T-helper 17 cell (primary cell): Measurements from ENCODE around the gene INPP4B. TPM values are rescaled to one million over a fixed set of nuclear protein-coding genes. Genes with fewer than 3 reads are reported as not detected.
A peak's percentile ranks its signal among the peaks of the same experiment; 100 is the strongest.

Experiments
- ATAC-seq: fragments of 150-1000 bp; cut with Tn5 transposase; 2 replicates; pipeline ENCODE4 v1.10.0; 2021; ENCODE audit warnings: mild to moderate bottlenecking, moderate library complexity
- DNase-seq, 3 donors: peaks; one replicate each; pipeline versions ENCODE4 v3.0.0 to v3.0.0-alpha.2; 2020 to 2021
- H3K9me3 ChIP-seq: one replicate; pipeline ENCODE4 v1.7.0; 2013; ENCODE audit warnings: low read length, mild to moderate bottlenecking; ENCODE audit not compliant: control insufficient read depth, poor library complexity, severe bottlenecking
- H3K27ac Mint-ChIP-seq: one replicate; pipeline ENCODE4 v1.8.0; 2022; ENCODE audit warnings: mild to moderate bottlenecking, moderate library complexity, mixed read lengths
- H3K27me3 Mint-ChIP-seq: one replicate; pipeline ENCODE4 v1.8.0; 2022; ENCODE audit warnings: mixed read lengths
- H3K36me3 Mint-ChIP-seq: one replicate; pipeline ENCODE4 v1.8.0; 2022; ENCODE audit warnings: low read depth, mixed read lengths
- H3K4me1 Mint-ChIP-seq: one replicate; pipeline ENCODE4 v1.8.0; 2022; ENCODE audit warnings: mild to moderate bottlenecking, mixed read lengths
- H3K4me3 Mint-ChIP-seq: one replicate; pipeline ENCODE4 v1.8.0; 2022; ENCODE audit warnings: mild to moderate bottlenecking, moderate library complexity, mixed read lengths
- total RNA-seq, 4 donors: library from RNA in 2 of 4; stranded (reverse) in 2 of 4; gene quantifications; one replicate each; pipeline ENCODE4 v1.2.3 and lab custom pipeline; 2022 to 2026

Gene INPP4B
- total RNA-seq, 2 donors from 2014 or later = 91.8 to 102 TPM

- Mint-ChIP-seq H3K36me3 (peaks cover 14% of the 10 kb centered on the region), H3K4me3 (no peak overlapping the region), H3K27ac (no peak overlapping the region), H3K27me3 (no peaks in the 10 kb centered on the region), H3K4me1 (peaks cover 72% of the 10 kb centered on the region)
- DNase-seq = no peak
- ATAC-seq = no peak
- no peaks in the 10 kb centered on the region for H3K9me3 ChIP-seq
These were observed 529.2 kb downstream of the INPP4B start for GRCh38 chr4:142316913-142317312.

- Mint-ChIP-seq H3K27me3 (no peaks in the 10 kb centered on the region), H3K36me3 (peaks cover 14% of the 10 kb centered on the region), H3K4me3 (no peak overlapping the region), H3K27ac (peak overlapping the region; percentile 41), H3K4me1 (peaks cover 69% of the 10 kb centered on the region)
- DNase-seq (no peak), ATAC-seq (no peak)
- H3K9me3 ChIP-seq = no peaks in the 10 kb centered on the region
These were observed 530.1 kb downstream of the INPP4B start for GRCh38 chr4:142316025-142316424.

GRCh38 chr4:142314686-142315085 lies 531.4 kb downstream of the INPP4B start:
- no peak for DNase-seq
- Mint-ChIP-seq H3K27me3 (no peaks in the 10 kb centered on the region), H3K36me3 (peaks cover 14% of the 10 kb centered on the region), H3K4me1 (peaks cover 58% of the 10 kb centered on the region), H3K27ac (peak overlapping the region; percentile 41), H3K4me3 (peak overlapping the region; percentile 64)
- H3K9me3 ChIP-seq = no peaks in the 10 kb centered on the region
- peak; percentile 51 for ATAC-seq

- no peaks in the 10 kb centered on the region for H3K9me3 ChIP-seq
- DNase-seq (no peak), ATAC-seq (peak; percentile 60)
- Mint-ChIP-seq H3K4me3 (peak overlapping the region; percentile 64), H3K36me3 (peaks cover 14% of the 10 kb centered on the region), H3K4me1 (peaks cover 58% of the 10 kb centered on the region), H3K27me3 (no peaks in the 10 kb centered on the region), H3K27ac (peak overlapping the region; percentile 41)
These were observed 531.9 kb downstream of the INPP4B start for GRCh38 chr4:142314247-142314646.

- Mint-ChIP-seq H3K27me3 (no peaks in the 10 kb centered on the region), H3K36me3 (peaks cover 11% of the 10 kb centered on the region), H3K4me3 (no peak overlapping the region), H3K27ac (peak overlapping the region; percentile 41), H3K4me1 (peaks cover 50% of the 10 kb centered on the region)
- no peaks in the 10 kb centered on the region for H3K9me3 ChIP-seq
- no peak for ATAC-seq
- no peak for DNase-seq
These were observed 533.7 kb downstream of the INPP4B start for GRCh38 chr4:142312391-142312790.

- no peaks in the 10 kb centered on the region for H3K9me3 ChIP-seq
- Mint-ChIP-seq H3K4me3 (no peak overlapping the region), H3K27ac (peak overlapping the region; percentile 41), H3K27me3 (no peaks in the 10 kb centered on the region), H3K36me3 (peaks cover 10% of the 10 kb centered on the region), H3K4me1 (peaks cover 51% of the 10 kb centered on the region)
- no peak for ATAC-seq
- no peak for DNase-seq
These were observed 534.2 kb downstream of the INPP4B start for GRCh38 chr4:142311916-142312315.

- H3K27me3 Mint-ChIP-seq = no peaks in the 10 kb centered on the region
- no peak overlapping the region for H3K4me3 Mint-ChIP-seq
- DNase-seq (no peak), ATAC-seq (no peak)
- H3K27ac Mint-ChIP-seq = no peak overlapping the region
- no peaks in the 10 kb centered on the region for H3K9me3 ChIP-seq
- peaks cover 10% of the 10 kb centered on the region for H3K36me3 Mint-ChIP-seq
- H3K4me1 Mint-ChIP-seq = peaks cover 43% of the 10 kb centered on the region
These were observed 536.3 kb downstream of the INPP4B start for GRCh38 chr4:142309772-142310171.

- peaks cover 4% of the 10 kb centered on the region for H3K36me3 Mint-ChIP-seq
- no peak for DNase-seq
- no peak for ATAC-seq
- H3K27me3 Mint-ChIP-seq = no peaks in the 10 kb centered on the region
- H3K4me1 Mint-ChIP-seq = peaks cover 29% of the 10 kb centered on the region
- no peak overlapping the region for H3K4me3 Mint-ChIP-seq
- no peaks in the 10 kb centered on the region for H3K9me3 ChIP-seq
- H3K27ac Mint-ChIP-seq = no peak overlapping the region
These were observed 538.2 kb downstream of the INPP4B start for GRCh38 chr4:142307857-142308256.

GRCh38 chr4:142297313-142297712 lies 548.8 kb downstream of the INPP4B start:
- ATAC-seq (no peak), DNase-seq (no peak)
- Mint-ChIP-seq H3K36me3 (peaks cover 7% of the 10 kb centered on the region), H3K27me3 (no peaks in the 10 kb centered on the region), H3K4me1 (peaks cover 30% of the 10 kb centered on the region), H3K4me3 (no peak overlapping the region), H3K27ac (peak overlapping the region; percentile 22)
- no peaks in the 10 kb centered on the region for H3K9me3 ChIP-seq

- ATAC-seq (no peak), DNase-seq (no peak)
- H3K27ac Mint-ChIP-seq = no peak overlapping the region
- H3K27me3 Mint-ChIP-seq = no peaks in the 10 kb centered on the region
- peaks cover 32% of the 10 kb centered on the region for H3K4me1 Mint-ChIP-seq
- peaks cover 9% of the 10 kb centered on the region for H3K36me3 Mint-ChIP-seq
- no peak overlapping the region for H3K4me3 Mint-ChIP-seq
- H3K9me3 ChIP-seq = no peaks in the 10 kb centered on the region
These were observed 552.6 kb downstream of the INPP4B start for GRCh38 chr4:142293536-142293935.

- H3K4me3 Mint-ChIP-seq = no peak overlapping the region
- H3K36me3 Mint-ChIP-seq = peaks cover 7% of the 10 kb centered on the region
- no peaks in the 10 kb centered on the region for H3K27me3 Mint-ChIP-seq
- ATAC-seq (no peak), DNase-seq (no peak)
- H3K9me3 ChIP-seq = no peaks in the 10 kb centered on the region
- peak overlapping the region; percentile 6 for H3K27ac Mint-ChIP-seq
- peaks cover 24% of the 10 kb centered on the region for H3K4me1 Mint-ChIP-seq
These were observed 553.9 kb downstream of the INPP4B start for GRCh38 chr4:142292231-142292630.

- Mint-ChIP-seq H3K36me3 (peaks cover 7% of the 10 kb centered on the region), H3K27me3 (no peaks in the 10 kb centered on the region), H3K27ac (peak overlapping the region; percentile 30), H3K4me3 (no peak overlapping the region), H3K4me1 (peaks cover 25% of the 10 kb centered on the region)
- DNase-seq (no peak), ATAC-seq (no peak)
- no peaks in the 10 kb centered on the region for H3K9me3 ChIP-seq
These were observed 554.6 kb downstream of the INPP4B start for GRCh38 chr4:142291299-142292050.

GRCh38 chr4:142287371-142287770 lies 558.7 kb downstream of the INPP4B start:
- peak overlapping the region; percentile 9 for H3K4me3 Mint-ChIP-seq
- H3K9me3 ChIP-seq = no peaks in the 10 kb centered on the region
- DNase-seq (no peak), ATAC-seq (no peak)
- peaks cover 7% of the 10 kb centered on the region for H3K4me1 Mint-ChIP-seq
- peaks cover 5% of the 10 kb centered on the region for H3K36me3 Mint-ChIP-seq
- peak overlapping the region; percentile 68 for H3K27ac Mint-ChIP-seq
- H3K27me3 Mint-ChIP-seq = no peaks in the 10 kb centered on the region

- ATAC-seq (peak; percentile 35), DNase-seq (no peak)
- H3K9me3 ChIP-seq = no peaks in the 10 kb centered on the region
- Mint-ChIP-seq H3K27ac (no peak overlapping the region), H3K4me1 (peaks cover 7% of the 10 kb centered on the region), H3K36me3 (no peaks in the 10 kb centered on the region), H3K4me3 (no peak overlapping the region), H3K27me3 (no peaks in the 10 kb centered on the region)
These were observed 560.9 kb downstream of the INPP4B start for GRCh38 chr4:142285222-142285583.
